Measurements from ENCODE around the gene PTPRK.

GRCh38 chr6:128345278-128345677 lies 175.1 kb downstream of the PTPRK start:
- no peak for TF ChIP-seq CTCF (IDR thresholded peaks at IDR 0.05)
- TF ChIP-seq ZFX (IDR thresholded peaks at IDR 0.05; ENCODE audit: borderline replicate concordance), result no peak

All from 22Rv1 (cell line).